Raji (cell line): ENCODE data around the gene PTRHD1.
A peak's percentile ranks its signal among the peaks of the same experiment; 100 is the strongest.

Source experiments
- POLR2A ChIP-seq: IDR thresholded peaks from 2 replicates; pipeline ENCODE4 v1.6.1; 2011; ENCODE audit warnings: low read depth, low read length, control low read depth; ENCODE audit not compliant: insufficient read depth

PTRHD1 gene

GRCh38 chr2:24792874-24793760 lies at the start of gene PTRHD1, which contains the start of gene CENPO:
Gene PTRHD1 (minus strand): TSS chr2:24793391. CDS start chr2:24793377, 14 bp downstream.
Gene CENPO (plus strand): TSS chr2:24793425. CDS start chr2:24793920, 495 bp downstream.
- TF ChIP-seq POLR2A: peak; percentile 89

GRCh38 chr2:24842081-24843050 lies 49.2 kb upstream of the PTRHD1 start:
- no peak for TF ChIP-seq POLR2A

- no peak for TF ChIP-seq POLR2A
Observed at GRCh38 chr2:24840962-24841945, 48.1 kb upstream of the PTRHD1 start.

- no peak for TF ChIP-seq POLR2A
Observed at GRCh38 chr2:24840164-24840869, 47.1 kb upstream of the PTRHD1 start.

- no peak for TF ChIP-seq POLR2A
Observed at GRCh38 chr2:24839729-24840128, 46.5 kb upstream of the PTRHD1 start.

- no peak for TF ChIP-seq POLR2A
Observed at GRCh38 chr2:24838541-24838940, 45.4 kb upstream of the PTRHD1 start.

- TF ChIP-seq POLR2A: no peak
Observed at GRCh38 chr2:24837996-24838513, 44.9 kb upstream of the PTRHD1 start.

GRCh38 chr2:24836706-24837105 lies 43.5 kb upstream of the PTRHD1 start:
- no peak for TF ChIP-seq POLR2A

- no peak for TF ChIP-seq POLR2A
Observed at GRCh38 chr2:24836206-24836605, 43.0 kb upstream of the PTRHD1 start.

- TF ChIP-seq POLR2A: no peak
Observed at GRCh38 chr2:24834733-24835395, 41.7 kb upstream of the PTRHD1 start.

- no peak for TF ChIP-seq POLR2A
Observed at GRCh38 chr2:24833821-24834732, 40.9 kb upstream of the PTRHD1 start.
